Right lobe of liver (tissue), 4 donors: ENCODE measurements around the gene BMPR2.

Experiments
- CTCF ChIP-seq, 4 donors: fragments of 200-600 bp in 3 of 4; fragments of 450-650 bp in 1 of 4; IDR thresholded peaks; one replicate each; pipeline versions ENCODE4 v1.5.1 to v1.8.0; 2016 to 2022; ENCODE audit warnings: antibody characterized with exemption in 4 of 4, mild to moderate bottlenecking in 2 of 4
- POLR2A ChIP-seq: fragments of 450-650 bp; IDR thresholded peaks from one replicate; pipeline ENCODE4 v1.6.1; 2017; ENCODE audit warnings: antibody characterized with exemption, mild to moderate bottlenecking
- donor health status: DM: no; HTN: no; CAD: no.
- donor health status: DM: no; HTN: no; CAD: no.
- donor health status: DM: no; HTN: yes; CAD: no.

- no peak for TF ChIP-seq CTCF (IDR thresholded peaks at IDR 0.05)
- TF ChIP-seq POLR2A: no peak
These were observed 2.6 kb upstream of the BMPR2 start for GRCh38 chr2:202373490-202373889.
